Neural progenitor cell (in vitro differentiated cells): Measurements from ENCODE around the gene PLCB1. TPM values are rescaled to one million over a fixed set of nuclear protein-coding genes. Genes with fewer than 3 reads are reported as not detected.

Experiments
- DNase-seq: peaks from one replicate; pipeline ENCODE4 v3.0.0-alpha.2; 2016; ENCODE audit warnings: low spot score
- H2AFZ ChIP-seq: fragments of 200-600 bp; sonication (generic); replicated peaks from 2 replicates; pipeline ENCODE4 v1.6.1; 2016; ENCODE audit warnings: antibody characterized with exemption
- H3F3A ChIP-seq: fragments of 200-600 bp; sonication (generic); 2 replicates; pipeline ENCODE4 v1.6.1; 2016; ENCODE audit warnings: antibody characterized with exemption, low read depth
- H3K27ac ChIP-seq: fragments of 200-600 bp; sonication (generic); 2 replicates; pipeline ENCODE4 v1.5.1; 2016; ENCODE audit warnings: mild to moderate bottlenecking
- H3K27me3 ChIP-seq: fragments of 200-600 bp; sonication (generic); 2 replicates; pipeline ENCODE4 v1.6.1; 2016; ENCODE audit warnings: mild to moderate bottlenecking, moderate library complexity
- H3K36me3 ChIP-seq: fragments of 200-600 bp; sonication (generic); 2 replicates; pipeline ENCODE4 v1.5.1; 2016
- H3K4me1 ChIP-seq: fragments of 200-600 bp; sonication (generic); 2 replicates; pipeline ENCODE4 v1.6.1; 2016; ENCODE audit warnings: mixed run types
- H3K4me2 ChIP-seq: fragments of 200-600 bp; sonication (generic); 2 replicates; pipeline ENCODE4 v1.6.1; 2016
- H3K4me3 ChIP-seq: fragments of 200-600 bp; sonication (generic); 2 replicates; pipeline ENCODE4 v1.5.1; 2016
- H3K79me2 ChIP-seq: fragments of 200-600 bp; sonication (generic); 2 replicates; pipeline ENCODE4 v1.6.1; 2016; ENCODE audit warnings: low read depth
- H3K9ac ChIP-seq: fragments of 200-600 bp; sonication (generic); 2 replicates; pipeline ENCODE4 v1.6.1; 2016
- H3K9me3 ChIP-seq: fragments of 200-600 bp; sonication (generic); 2 replicates; pipeline ENCODE4 v1.5.1; 2016; ENCODE audit warnings: low read depth
- H4K20me1 ChIP-seq: fragments of 200-600 bp; sonication (generic); 2 replicates; pipeline ENCODE4 v1.6.1; 2016; ENCODE audit warnings: low read depth
- H3K27ac Mint-ChIP-seq: 3 replicates; pipeline ENCODE4 v1.8.0; 2021; ENCODE audit warnings: mixed read lengths
- H3K27me3 Mint-ChIP-seq: 2 replicates; pipeline ENCODE4 v1.8.0; 2022; ENCODE audit warnings: low read depth, mild to moderate bottlenecking, inconsistent platforms, moderate library complexity, mixed read lengths; ENCODE audit not compliant: insufficient read depth
- H3K36me3 Mint-ChIP-seq: 3 replicates; pipeline ENCODE4 v1.8.0; 2021; ENCODE audit warnings: mixed read lengths
- H3K4me1 Mint-ChIP-seq: 3 replicates; pipeline ENCODE4 v1.8.0; 2021; ENCODE audit warnings: mixed read lengths
- H3K4me3 Mint-ChIP-seq: 3 replicates; pipeline ENCODE4 v1.8.0; 2021; ENCODE audit warnings: mild to moderate bottlenecking, moderate library complexity, mixed read lengths
- H3K9me3 Mint-ChIP-seq: 3 replicates; pipeline ENCODE4 v1.8.0; 2020; ENCODE audit warnings: mixed read lengths
- EZH2 ChIP-seq: fragments of 200-600 bp; sonication (generic); IDR thresholded peaks from 2 replicates; pipeline ENCODE4 v1.6.1; 2017; ENCODE audit warnings: antibody characterized with exemption, mild to moderate bottlenecking, moderate library complexity
- EZH2phosphoT487 ChIP-seq: fragments of 200-600 bp; sonication (generic); IDR thresholded peaks from 2 replicates; pipeline ENCODE4 v1.6.1; 2017; ENCODE audit warnings: antibody characterized with exemption
- total RNA-seq: library from RNA; depleted of rRNA; stranded (reverse); fragments of >200 nt; gene quantifications from 2 replicates; pipeline ENCODE4 v1.2.3, GENCODE V29; 2015; ENCODE audit warnings: low replicate concordance
- TF ChIP-seq, protein P1 (sequence below): fragments of 200-600 bp; sonication (generic); IDR thresholded peaks from 2 replicates; pipeline ENCODE4 v1.5.1; 2017; ENCODE audit warnings: antibody characterized with exemption, mild to moderate bottlenecking

The PLCB1 gene
- total RNA-seq, 1 donor from 2014 or later = 30.2 TPM

DNA sequence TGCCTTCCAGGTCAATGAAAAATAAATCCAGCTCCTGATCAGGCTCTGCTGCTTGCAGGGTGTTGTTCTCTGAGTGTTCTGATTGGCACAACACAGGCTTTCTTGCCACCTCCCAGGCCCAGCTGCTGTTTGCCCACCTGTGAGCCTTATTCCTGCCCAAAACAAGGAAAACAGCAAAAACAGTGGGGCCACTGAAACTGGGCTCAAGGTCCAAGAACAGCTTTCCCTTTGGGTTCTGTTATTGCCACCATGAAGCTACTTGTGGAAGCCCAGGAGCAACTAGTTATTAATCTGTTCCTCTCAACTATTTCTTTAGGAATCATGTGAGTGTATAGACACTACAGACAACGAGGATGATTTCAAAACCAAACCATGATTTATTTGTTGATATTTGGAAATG lies 159.1 kb downstream of the PLCB1 start:
- Mint-ChIP-seq H3K27me3 (no peaks in the 10 kb centered on the region), H3K36me3 (peaks cover 4% of the 10 kb centered on the region), H3K27ac (no peak overlapping the region), H3K4me3 (no peak overlapping the region), H3K9me3 (no peaks in the 10 kb centered on the region), H3K4me1 (peaks cover 8% of the 10 kb centered on the region)
- Histone ChIP-seq H3K27ac (no peak overlapping the region), H3K9ac (no peak overlapping the region), H3K79me2 (no peaks in the 10 kb centered on the region), H3K4me2 (no peak overlapping the region), H3K4me1 (peaks cover 4% of the 10 kb centered on the region), H3K27me3 (no peaks in the 10 kb centered on the region), H2AFZ (no peak overlapping the region), H3K4me3 (no peak overlapping the region), H3K36me3 (no peaks in the 10 kb centered on the region), H3K9me3 (no peaks in the 10 kb centered on the region), H4K20me1 (no peaks in the 10 kb centered on the region), H3F3A (no peaks in the 10 kb centered on the region)
- DNase-seq = no peak
- TF ChIP-seq, protein P1, sequence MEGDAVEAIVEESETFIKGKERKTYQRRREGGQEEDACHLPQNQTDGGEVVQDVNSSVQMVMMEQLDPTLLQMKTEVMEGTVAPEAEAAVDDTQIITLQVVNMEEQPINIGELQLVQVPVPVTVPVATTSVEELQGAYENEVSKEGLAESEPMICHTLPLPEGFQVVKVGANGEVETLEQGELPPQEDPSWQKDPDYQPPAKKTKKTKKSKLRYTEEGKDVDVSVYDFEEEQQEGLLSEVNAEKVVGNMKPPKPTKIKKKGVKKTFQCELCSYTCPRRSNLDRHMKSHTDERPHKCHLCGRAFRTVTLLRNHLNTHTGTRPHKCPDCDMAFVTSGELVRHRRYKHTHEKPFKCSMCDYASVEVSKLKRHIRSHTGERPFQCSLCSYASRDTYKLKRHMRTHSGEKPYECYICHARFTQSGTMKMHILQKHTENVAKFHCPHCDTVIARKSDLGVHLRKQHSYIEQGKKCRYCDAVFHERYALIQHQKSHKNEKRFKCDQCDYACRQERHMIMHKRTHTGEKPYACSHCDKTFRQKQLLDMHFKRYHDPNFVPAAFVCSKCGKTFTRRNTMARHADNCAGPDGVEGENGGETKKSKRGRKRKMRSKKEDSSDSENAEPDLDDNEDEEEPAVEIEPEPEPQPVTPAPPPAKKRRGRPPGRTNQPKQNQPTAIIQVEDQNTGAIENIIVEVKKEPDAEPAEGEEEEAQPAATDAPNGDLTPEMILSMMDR = no peak
- TF ChIP-seq EZH2phosphoT487 (no peak), EZH2 (no peak)

GRCh38 chr20:8291873-8292272 lies 159.8 kb downstream of the PLCB1 start:
- H3K36me3 ChIP-seq = no peaks in the 10 kb centered on the region
- H3F3A ChIP-seq = no peaks in the 10 kb centered on the region
- no peak overlapping the region for H3K27ac Mint-ChIP-seq
- H3K27me3 ChIP-seq = no peaks in the 10 kb centered on the region
- H3K27me3 Mint-ChIP-seq = no peaks in the 10 kb centered on the region
- DNase-seq = no peak
- TF ChIP-seq EZH2phosphoT487 = no peak
- TF ChIP-seq, protein P1 = no peak
- TF ChIP-seq EZH2 = no peak
- no peaks in the 10 kb centered on the region for H3K9me3 ChIP-seq
- no peak overlapping the region for H3K4me2 ChIP-seq
- no peak overlapping the region for H3K27ac ChIP-seq
- H3K4me3 Mint-ChIP-seq = no peak overlapping the region
- peaks cover 4% of the 10 kb centered on the region for H3K36me3 Mint-ChIP-seq
- no peaks in the 10 kb centered on the region for H3K9me3 Mint-ChIP-seq
- H3K4me1 ChIP-seq = peaks cover 4% of the 10 kb centered on the region
- no peaks in the 10 kb centered on the region for H3K79me2 ChIP-seq
- no peak overlapping the region for H3K9ac ChIP-seq
- H3K4me1 Mint-ChIP-seq = peaks cover 13% of the 10 kb centered on the region
- no peak overlapping the region for H3K4me3 ChIP-seq
- no peak overlapping the region for H2AFZ ChIP-seq
- H4K20me1 ChIP-seq = no peaks in the 10 kb centered on the region

DNA sequence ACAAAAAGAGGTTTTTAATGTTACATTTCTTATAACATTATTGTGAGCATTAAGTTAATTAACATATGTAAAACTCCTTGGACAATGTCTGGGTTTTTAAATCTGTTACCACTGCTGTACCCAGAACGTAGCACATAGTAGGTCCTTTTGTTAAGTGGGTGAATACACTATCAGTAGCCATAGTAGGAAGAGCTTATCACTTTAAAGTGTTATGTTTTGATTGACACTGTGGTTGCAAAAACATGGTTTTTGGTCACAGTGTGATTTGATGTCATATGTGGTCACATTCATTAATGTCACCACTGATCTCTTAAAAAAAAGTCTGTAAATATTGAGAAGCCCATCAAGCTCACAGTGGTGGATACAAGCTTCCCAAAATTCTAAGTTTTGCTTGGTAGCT lies 160.7 kb downstream of the PLCB1 start:
- Histone ChIP-seq H3F3A (no peaks in the 10 kb centered on the region), H3K27me3 (no peaks in the 10 kb centered on the region), H3K4me1 (no peaks in the 10 kb centered on the region), H2AFZ (no peak overlapping the region), H3K4me3 (no peak overlapping the region), H3K9me3 (no peaks in the 10 kb centered on the region), H3K9ac (no peak overlapping the region), H3K36me3 (no peaks in the 10 kb centered on the region), H3K79me2 (no peaks in the 10 kb centered on the region), H3K27ac (no peak overlapping the region), H3K4me2 (no peak overlapping the region), H4K20me1 (no peaks in the 10 kb centered on the region)
- Mint-ChIP-seq H3K4me3 (no peak overlapping the region), H3K4me1 (peaks cover 9% of the 10 kb centered on the region), H3K9me3 (no peaks in the 10 kb centered on the region), H3K36me3 (peaks cover 4% of the 10 kb centered on the region), H3K27me3 (no peaks in the 10 kb centered on the region), H3K27ac (no peak overlapping the region)
- DNase-seq = no peak
- no peak for TF ChIP-seq EZH2
- TF ChIP-seq, protein P1 = no peak
- no peak for TF ChIP-seq EZH2phosphoT487

DNA sequence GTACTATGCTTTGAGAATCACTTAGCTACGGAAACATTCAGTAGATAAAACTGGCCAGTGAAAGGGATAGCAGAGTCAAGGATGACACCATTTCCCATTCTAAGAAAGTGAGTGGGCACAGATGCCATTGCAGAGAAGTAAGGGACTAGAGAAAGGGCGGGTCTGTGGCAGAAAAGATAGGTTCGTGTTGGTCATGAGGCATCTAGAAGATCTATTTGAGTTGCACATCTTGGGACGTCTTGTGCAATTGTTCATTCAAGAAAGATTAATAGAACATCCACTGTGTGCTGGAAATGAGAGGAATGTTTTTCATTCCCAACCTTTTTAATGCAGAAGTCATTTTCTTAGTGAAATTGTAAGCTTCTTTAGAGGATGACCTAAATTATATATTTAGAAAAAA lies 161.7 kb downstream of the PLCB1 start:
- peaks cover 7% of the 10 kb centered on the region for H3K4me1 Mint-ChIP-seq
- TF ChIP-seq, protein P1 = no peak
- TF ChIP-seq EZH2phosphoT487 (no peak), EZH2 (no peak)
- H3K27ac ChIP-seq = no peak overlapping the region

More for the DNA sequence above, 161.7 kb downstream of the PLCB1 start:
- H3K27me3 ChIP-seq = no peaks in the 10 kb centered on the region
- H3K36me3 ChIP-seq = no peaks in the 10 kb centered on the region
- H3K4me2 ChIP-seq = no peak overlapping the region
- Mint-ChIP-seq H3K27ac (no peak overlapping the region), H3K9me3 (no peaks in the 10 kb centered on the region), H3K36me3 (no peaks in the 10 kb centered on the region), H3K4me3 (no peak overlapping the region), H3K27me3 (no peaks in the 10 kb centered on the region)
- no peaks in the 10 kb centered on the region for H3K4me1 ChIP-seq
- no peaks in the 10 kb centered on the region for H4K20me1 ChIP-seq
- no peaks in the 10 kb centered on the region for H3F3A ChIP-seq
- no peaks in the 10 kb centered on the region for H3K79me2 ChIP-seq
- no peak for DNase-seq
- H3K4me3 ChIP-seq = no peak overlapping the region
- H3K9ac ChIP-seq = no peak overlapping the region
- no peaks in the 10 kb centered on the region for H3K9me3 ChIP-seq
- no peak overlapping the region for H2AFZ ChIP-seq
